Measurements from ENCODE around the gene LRRC14B.
"Not testable (repeated sequence)": the region's sequence is repeated elsewhere in the genome, so short reads cannot be mapped to it uniquely, and the experiment has no call there.

Gene LRRC14B

DNA sequence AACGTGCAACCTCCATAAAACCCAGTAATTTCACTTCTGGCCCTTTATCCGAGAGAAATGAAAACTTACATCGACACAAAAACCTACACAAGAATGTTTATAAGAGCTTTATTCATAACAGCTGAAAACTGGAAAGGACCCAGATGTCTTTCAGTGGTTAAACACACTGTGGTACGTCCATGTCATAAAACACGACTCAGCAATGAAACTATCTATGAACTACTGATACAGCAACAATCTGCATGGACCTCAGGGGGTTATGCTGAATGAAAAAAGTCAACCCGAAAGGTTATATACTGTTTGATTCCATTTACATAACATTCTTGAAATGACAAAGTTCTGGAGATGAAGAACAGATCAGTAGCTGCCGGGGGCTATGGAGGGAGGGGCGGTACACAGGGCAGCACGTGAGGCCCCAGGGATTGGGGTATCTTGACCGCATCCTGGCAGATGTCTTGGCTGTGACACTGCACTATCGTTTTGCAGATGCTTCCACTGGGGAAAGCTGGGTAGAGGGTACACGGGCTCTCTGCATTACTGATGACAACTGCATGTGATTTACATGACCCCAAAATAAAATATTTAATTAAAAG lies 22.6 kb downstream of the LRRC14B start:
- DNase-seq: no peak
- Histone ChIP-seq H3K27ac (no peak overlapping the region), H3K36me3 (peaks cover 13% of the 10 kb centered on the region), H3K9me3 (ENCODE audit: severe bottlenecking) (no peaks in the 10 kb centered on the region), H3K4me3 (ENCODE audit: low read depth, low read length) (no peak overlapping the region), H3K27me3 (ENCODE audit: insufficient read depth, low read depth, severe bottlenecking) (no peaks in the 10 kb centered on the region)
- TF ChIP-seq, protein P1, sequence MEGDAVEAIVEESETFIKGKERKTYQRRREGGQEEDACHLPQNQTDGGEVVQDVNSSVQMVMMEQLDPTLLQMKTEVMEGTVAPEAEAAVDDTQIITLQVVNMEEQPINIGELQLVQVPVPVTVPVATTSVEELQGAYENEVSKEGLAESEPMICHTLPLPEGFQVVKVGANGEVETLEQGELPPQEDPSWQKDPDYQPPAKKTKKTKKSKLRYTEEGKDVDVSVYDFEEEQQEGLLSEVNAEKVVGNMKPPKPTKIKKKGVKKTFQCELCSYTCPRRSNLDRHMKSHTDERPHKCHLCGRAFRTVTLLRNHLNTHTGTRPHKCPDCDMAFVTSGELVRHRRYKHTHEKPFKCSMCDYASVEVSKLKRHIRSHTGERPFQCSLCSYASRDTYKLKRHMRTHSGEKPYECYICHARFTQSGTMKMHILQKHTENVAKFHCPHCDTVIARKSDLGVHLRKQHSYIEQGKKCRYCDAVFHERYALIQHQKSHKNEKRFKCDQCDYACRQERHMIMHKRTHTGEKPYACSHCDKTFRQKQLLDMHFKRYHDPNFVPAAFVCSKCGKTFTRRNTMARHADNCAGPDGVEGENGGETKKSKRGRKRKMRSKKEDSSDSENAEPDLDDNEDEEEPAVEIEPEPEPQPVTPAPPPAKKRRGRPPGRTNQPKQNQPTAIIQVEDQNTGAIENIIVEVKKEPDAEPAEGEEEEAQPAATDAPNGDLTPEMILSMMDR (IDR thresholded peaks at IDR 0.05; ENCODE audit: low read depth, low read length): no peak

- H3K27ac ChIP-seq: not testable (repeated sequence)
These were observed 24.0 kb downstream of the LRRC14B start for GRCh38 chr5:215256-215655.

GRCh38 chr5:216076-216475 lies 24.8 kb downstream of the LRRC14B start:
- H3K4me3 ChIP-seq (ENCODE audit: low read depth, low read length); H3K27ac ChIP-seq; H3K27me3 ChIP-seq (ENCODE audit: insufficient read depth, low read depth, severe bottlenecking); DNase-seq; H3K9me3 ChIP-seq (ENCODE audit: severe bottlenecking): not testable (repeated sequence)
- peaks cover 20% of the 10 kb centered on the region for H3K36me3 ChIP-seq

More at GRCh38 chr5:215256-215655, 24.0 kb downstream of the LRRC14B start:
- H3K4me3 ChIP-seq (ENCODE audit: low read depth, low read length); DNase-seq; H3K27me3 ChIP-seq (ENCODE audit: insufficient read depth, low read depth, severe bottlenecking); H3K9me3 ChIP-seq (ENCODE audit: severe bottlenecking): not testable (repeated sequence)
- peaks cover 18% of the 10 kb centered on the region for H3K36me3 ChIP-seq

DNA sequence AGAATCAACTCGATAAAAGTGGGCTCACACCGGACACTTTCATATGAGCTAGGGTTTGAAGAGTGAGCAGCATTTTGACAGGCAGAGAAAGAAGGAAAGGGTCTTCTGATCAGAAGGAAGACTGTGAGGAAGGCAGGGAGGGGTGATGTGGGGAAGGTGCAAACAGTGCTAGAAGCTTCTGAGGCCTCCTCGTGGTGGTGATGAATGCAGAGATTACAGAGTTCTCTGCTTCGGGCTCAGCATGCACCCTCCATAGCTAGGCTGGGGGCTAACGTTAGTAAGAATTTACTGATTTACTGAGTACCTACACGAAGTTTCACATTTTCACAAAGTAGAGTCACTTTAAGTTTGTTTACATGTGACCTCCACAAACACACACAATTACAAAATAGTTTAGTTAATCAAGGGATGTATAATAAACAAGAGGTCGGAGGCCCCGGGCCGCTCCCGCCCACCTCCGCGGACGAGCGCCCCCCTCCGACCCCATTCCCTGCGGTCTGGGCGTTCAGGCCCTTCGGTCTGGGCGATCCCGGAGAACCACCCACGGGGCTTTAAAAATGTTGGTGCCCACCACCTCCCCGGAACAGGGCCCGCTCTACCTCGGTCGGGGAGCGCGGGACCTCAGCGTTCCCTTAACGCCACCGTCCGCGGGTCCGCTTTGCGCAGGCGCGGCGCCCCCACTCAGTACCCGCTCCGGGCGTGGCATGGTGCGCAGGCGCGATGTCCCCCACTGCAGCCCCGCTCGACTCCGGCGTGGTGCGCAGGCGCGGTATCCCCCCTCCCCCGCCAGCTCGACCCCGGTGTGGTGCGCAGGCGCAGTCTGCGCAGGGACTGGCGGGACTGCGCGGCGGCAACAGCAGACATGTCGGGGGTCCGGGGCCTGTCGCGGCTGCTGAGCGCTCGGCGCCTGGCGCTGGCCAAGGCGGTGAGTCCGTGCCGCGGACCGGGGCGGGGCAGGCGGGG lies 26.5 kb downstream of the LRRC14B start, which contains the start of the genes CCDC127 and SDHA:
Gene CCDC127 (minus strand): TSS at position 660 of the 963 bp plus-strand sequence. CDS start 1,304 bp downstream, outside the sequence.
Gene SDHA (plus strand): TSS at position 827 of the 963 bp plus-strand sequence. CDS start 36 bp downstream, at position 863.
- Histone ChIP-seq H3K36me3 (peaks cover 20% of the 10 kb centered on the region), H3K27ac (peak within 1 kb of the TSS; percentile 94), H3K4me3 (ENCODE audit: low read depth, low read length) (peak within 1 kb of the TSS; percentile 98)
- TF ChIP-seq, protein P1 (IDR thresholded peaks at IDR 0.05; ENCODE audit: low read depth, low read length): peak; percentile 43; the same call in 1 of the 2 replicates
- not testable (repeated sequence) for H3K9me3 ChIP-seq (ENCODE audit: severe bottlenecking); H3K27me3 ChIP-seq (ENCODE audit: insufficient read depth, low read depth, severe bottlenecking)
- DNase-seq: peak; percentile 98

GRCh38 chr5:218457-219291 lies 27.4 kb downstream of the LRRC14B start:
- Histone ChIP-seq H3K36me3 (peaks cover 18% of the 10 kb centered on the region), H3K27ac (peak overlapping the region; percentile 94)
- DNase-seq: peak; percentile 62

DNA sequence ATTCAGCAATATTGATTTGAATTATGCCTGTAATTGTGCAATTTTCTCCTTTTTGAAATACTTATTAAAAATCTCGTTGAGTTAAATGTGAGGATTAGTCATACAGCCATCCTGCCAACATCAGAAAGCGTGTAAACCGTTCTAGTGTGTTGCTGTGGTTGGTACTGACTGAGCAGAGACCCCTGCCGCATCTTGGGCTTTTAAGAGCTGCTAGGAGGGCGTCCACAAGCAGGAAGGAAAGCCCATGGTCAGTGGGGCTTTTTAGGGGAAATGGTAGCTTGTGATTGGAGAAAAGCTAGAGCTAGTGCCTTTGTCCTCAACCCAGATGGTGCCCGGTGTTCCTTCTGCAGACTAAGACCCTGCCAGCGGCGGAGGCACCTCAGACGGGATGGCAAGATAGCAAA lies 28.2 kb downstream of the LRRC14B start:
- no peak for DNase-seq
- H3K4me3 ChIP-seq (ENCODE audit: low read depth, low read length): peak overlapping the region; percentile 98; the same call in 1 of the 2 replicates
- no peaks in the 10 kb centered on the region for H3K9me3 ChIP-seq (ENCODE audit: severe bottlenecking)
- TF ChIP-seq, protein P1 (IDR thresholded peaks at IDR 0.05; ENCODE audit: low read depth, low read length): no peak
- no peak overlapping the region for H3K27ac ChIP-seq
- H3K27me3 ChIP-seq (ENCODE audit: insufficient read depth, low read depth, severe bottlenecking): no peaks in the 10 kb centered on the region
- H3K36me3 ChIP-seq: peaks cover 20% of the 10 kb centered on the region

More at GRCh38 chr5:218457-219291, 27.4 kb downstream of the LRRC14B start:
- Histone ChIP-seq H3K27me3 (ENCODE audit: insufficient read depth, low read depth, severe bottlenecking) (no peaks in the 10 kb centered on the region), H3K4me3 (ENCODE audit: low read depth, low read length) (peak overlapping the region; percentile 98), H3K9me3 (ENCODE audit: severe bottlenecking) (no peaks in the 10 kb centered on the region)
- TF ChIP-seq, protein P1 (IDR thresholded peaks at IDR 0.05; ENCODE audit: low read depth, low read length): no peak
